Coronary artery (tissue), 2 donors: Measurements from ENCODE around the gene SCAMP1.
A peak's percentile ranks its signal among the peaks of the same experiment; 100 is the strongest.
"Not testable (repeated sequence)": the region's sequence is repeated elsewhere in the genome, so short reads cannot be mapped to it uniquely, and the experiment has no call there.

Source experiments
- DNase-seq: peaks from one replicate; pipeline ENCODE4 v3.0.0-alpha.2; 2017; ENCODE audit warnings: low spot score
- H3K27ac ChIP-seq, 2 donors: fragments of 200-600 bp; sonication (generic); one replicate each; pipeline ENCODE4 v1.5.1; 2016 to 2019
- H3K4me3 ChIP-seq: fragments of 200-600 bp; sonication (generic); 2 replicates; pipeline ENCODE4 v1.5.1; 2016; ENCODE audit warnings: mild to moderate bottlenecking, moderate library complexity
- TF ChIP-seq, protein P1 (sequence below): fragments of 200-600 bp; sonication (generic); IDR thresholded peaks from one replicate; pipeline ENCODE4 v1.5.1; 2019; ENCODE audit warnings: antibody characterized with exemption

Gene SCAMP1

GRCh38 chr5:78449103-78449502 lies 88.7 kb downstream of the SCAMP1 start:
- DNase-seq, result no peak
- TF ChIP-seq, protein P1, sequence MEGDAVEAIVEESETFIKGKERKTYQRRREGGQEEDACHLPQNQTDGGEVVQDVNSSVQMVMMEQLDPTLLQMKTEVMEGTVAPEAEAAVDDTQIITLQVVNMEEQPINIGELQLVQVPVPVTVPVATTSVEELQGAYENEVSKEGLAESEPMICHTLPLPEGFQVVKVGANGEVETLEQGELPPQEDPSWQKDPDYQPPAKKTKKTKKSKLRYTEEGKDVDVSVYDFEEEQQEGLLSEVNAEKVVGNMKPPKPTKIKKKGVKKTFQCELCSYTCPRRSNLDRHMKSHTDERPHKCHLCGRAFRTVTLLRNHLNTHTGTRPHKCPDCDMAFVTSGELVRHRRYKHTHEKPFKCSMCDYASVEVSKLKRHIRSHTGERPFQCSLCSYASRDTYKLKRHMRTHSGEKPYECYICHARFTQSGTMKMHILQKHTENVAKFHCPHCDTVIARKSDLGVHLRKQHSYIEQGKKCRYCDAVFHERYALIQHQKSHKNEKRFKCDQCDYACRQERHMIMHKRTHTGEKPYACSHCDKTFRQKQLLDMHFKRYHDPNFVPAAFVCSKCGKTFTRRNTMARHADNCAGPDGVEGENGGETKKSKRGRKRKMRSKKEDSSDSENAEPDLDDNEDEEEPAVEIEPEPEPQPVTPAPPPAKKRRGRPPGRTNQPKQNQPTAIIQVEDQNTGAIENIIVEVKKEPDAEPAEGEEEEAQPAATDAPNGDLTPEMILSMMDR, result no peak
- Histone ChIP-seq H3K4me3 (no peak overlapping the region), H3K27ac (no peak overlapping the region)

- H3K27ac ChIP-seq, result not testable (repeated sequence)
These were observed 97.1 kb downstream of the SCAMP1 start for GRCh38 chr5:78457507-78457906.

GRCh38 chr5:78458843-78459242 lies 98.4 kb downstream of the SCAMP1 start:
- H3K4me3 ChIP-seq, result no peak overlapping the region
- TF ChIP-seq, protein P1, result no peak
- DNase-seq, result no peak

More at GRCh38 chr5:78457507-78457906, 97.1 kb downstream of the SCAMP1 start:
- not testable (repeated sequence) for DNase-seq, H3K4me3 ChIP-seq

GRCh38 chr5:78467140-78467539 lies 106.7 kb downstream of the SCAMP1 start:
- TF ChIP-seq, protein P1, result no peak
- no peak for DNase-seq
- H3K4me3 ChIP-seq, result no peak overlapping the region
- no peak overlapping the region for H3K27ac ChIP-seq

More at GRCh38 chr5:78458843-78459242, 98.4 kb downstream of the SCAMP1 start:
- H3K27ac ChIP-seq, result no peak overlapping the region

DNA sequence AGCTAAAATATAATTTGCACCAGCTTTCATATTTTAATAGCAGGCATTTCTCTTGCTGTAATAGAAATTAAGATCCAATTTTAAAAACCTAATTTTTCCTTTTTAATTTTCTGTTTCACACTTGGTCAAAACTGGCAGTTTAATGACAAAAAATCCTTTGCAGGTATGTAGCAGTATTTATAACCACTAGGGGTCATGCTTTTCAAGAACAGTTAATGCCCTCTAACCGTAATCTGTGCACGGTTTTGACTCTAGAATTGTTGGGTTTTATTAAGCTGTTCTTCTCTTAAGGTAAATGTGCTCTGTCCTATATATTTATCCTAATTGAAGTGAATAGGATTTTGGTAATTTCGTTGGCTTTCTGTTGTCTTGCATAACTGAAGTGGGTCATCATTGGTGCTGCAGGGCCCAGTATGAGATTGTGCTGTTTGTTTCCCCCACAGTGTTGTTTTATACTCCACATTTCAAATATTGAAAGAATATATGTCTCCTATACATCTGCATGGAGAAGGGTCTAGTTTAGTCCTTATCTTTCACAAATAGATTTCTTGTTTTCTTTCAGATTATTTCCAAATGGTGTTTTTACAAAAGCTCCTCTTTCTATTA lies 107.4 kb downstream of the SCAMP1 start:
- TF ChIP-seq, protein P1, result peak; percentile 51
- H3K4me3 ChIP-seq, result no peak overlapping the region
- no peak for DNase-seq
- H3K27ac ChIP-seq, result no peak overlapping the region

DNA sequence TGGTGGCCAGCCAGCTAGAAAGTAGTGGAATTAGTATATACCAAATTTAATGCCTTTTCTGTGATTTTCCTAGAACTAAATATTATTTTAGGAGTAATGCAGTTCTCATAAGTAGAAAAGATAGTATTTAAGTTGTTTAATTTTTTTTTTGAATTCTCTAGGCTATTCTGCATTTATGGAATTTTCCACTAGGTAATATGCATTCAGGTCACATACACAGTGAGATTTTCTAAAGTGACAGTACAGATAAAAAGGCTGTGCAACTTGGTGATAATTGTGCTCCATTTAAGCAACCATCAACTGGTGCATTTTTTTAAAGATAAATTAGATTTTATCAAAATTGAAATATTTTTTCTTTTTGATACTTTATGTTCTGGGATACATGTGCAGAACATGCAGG lies 111.5 kb downstream of the SCAMP1 start:
- H3K4me3 ChIP-seq, result no peak overlapping the region
- DNase-seq, result no peak
- TF ChIP-seq, protein P1, result no peak
- H3K27ac ChIP-seq, result no peak overlapping the region

- TF ChIP-seq, protein P1, result no peak
- no peak overlapping the region for H3K27ac ChIP-seq
- H3K4me3 ChIP-seq, result no peak overlapping the region
- DNase-seq, result no peak
These were observed 112.2 kb downstream of the SCAMP1 start for GRCh38 chr5:78472469-78473106.
